Astrocyte (in vitro differentiated cells and primary cell): ENCODE results near the gene PARP4.

ENCODE experiments used
- EZH2 ChIP-seq: IDR thresholded peaks from 2 replicates; pipeline ENCODE4 v1.6.1; 2012; ENCODE audit warnings: mild to moderate bottlenecking, low read length, inconsistent platforms; ENCODE audit not compliant: insufficient read depth
- TF ChIP-seq, protein P1 (sequence below): IDR thresholded peaks from 2 replicates; pipeline ENCODE4 v1.5.1; 2011; ENCODE audit warnings: low read depth, mild to moderate bottlenecking, inconsistent platforms, low read length, moderate library complexity; ENCODE audit not compliant: insufficient read depth

DNA sequence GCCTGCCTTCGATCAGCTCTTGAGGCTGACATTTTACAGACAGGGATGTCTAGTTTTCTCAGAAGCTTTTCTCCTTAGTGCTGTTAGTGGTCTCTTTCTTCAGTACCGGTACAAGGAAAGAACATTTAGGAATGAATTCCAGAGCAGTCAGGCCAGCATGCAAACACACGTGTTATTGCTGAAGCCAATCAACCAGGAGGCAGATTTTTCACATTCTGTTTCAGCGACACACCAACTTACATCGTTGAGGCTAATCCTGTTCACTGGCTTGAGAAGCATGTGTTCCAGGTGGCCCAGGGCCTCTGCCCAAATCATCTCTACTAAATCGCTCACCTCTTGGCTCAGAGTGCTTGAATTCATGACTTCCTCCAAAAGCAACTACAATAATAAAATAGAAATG, 19.2 kb downstream of the PARP4 start:
- TF ChIP-seq, protein P1, sequence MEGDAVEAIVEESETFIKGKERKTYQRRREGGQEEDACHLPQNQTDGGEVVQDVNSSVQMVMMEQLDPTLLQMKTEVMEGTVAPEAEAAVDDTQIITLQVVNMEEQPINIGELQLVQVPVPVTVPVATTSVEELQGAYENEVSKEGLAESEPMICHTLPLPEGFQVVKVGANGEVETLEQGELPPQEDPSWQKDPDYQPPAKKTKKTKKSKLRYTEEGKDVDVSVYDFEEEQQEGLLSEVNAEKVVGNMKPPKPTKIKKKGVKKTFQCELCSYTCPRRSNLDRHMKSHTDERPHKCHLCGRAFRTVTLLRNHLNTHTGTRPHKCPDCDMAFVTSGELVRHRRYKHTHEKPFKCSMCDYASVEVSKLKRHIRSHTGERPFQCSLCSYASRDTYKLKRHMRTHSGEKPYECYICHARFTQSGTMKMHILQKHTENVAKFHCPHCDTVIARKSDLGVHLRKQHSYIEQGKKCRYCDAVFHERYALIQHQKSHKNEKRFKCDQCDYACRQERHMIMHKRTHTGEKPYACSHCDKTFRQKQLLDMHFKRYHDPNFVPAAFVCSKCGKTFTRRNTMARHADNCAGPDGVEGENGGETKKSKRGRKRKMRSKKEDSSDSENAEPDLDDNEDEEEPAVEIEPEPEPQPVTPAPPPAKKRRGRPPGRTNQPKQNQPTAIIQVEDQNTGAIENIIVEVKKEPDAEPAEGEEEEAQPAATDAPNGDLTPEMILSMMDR = no peak
- no peak for TF ChIP-seq EZH2
